Duodenal mucosa (tissue), 2 donors: Measurements from ENCODE around the gene ACBD4.

Source experiments
- H3K27ac ChIP-seq: one replicate; pipeline ENCODE4 v1.7.0; 2013; ENCODE audit warnings: low read depth, low read length
- H3K27me3 ChIP-seq, 2 donors: one replicate each; pipeline ENCODE4 v1.7.0; 2013; ENCODE audit warnings: low read length in 2 of 2, control low read depth in 1 of 2; ENCODE audit not compliant: insufficient read depth in 2 of 2, control insufficient read depth in 1 of 2
- H3K36me3 ChIP-seq, 2 donors: one replicate each; pipeline ENCODE4 v1.7.0; 2013; ENCODE audit warnings: low read length in 2 of 2, control low read depth in 1 of 2; ENCODE audit not compliant: insufficient read depth in 2 of 2, control insufficient read depth in 1 of 2
- H3K4me1 ChIP-seq, 2 donors: one replicate each; pipeline ENCODE4 v1.7.0; 2013; ENCODE audit warnings: low read length in 2 of 2, control low read depth in 1 of 2; ENCODE audit not compliant: insufficient read depth in 2 of 2, control insufficient read depth in 1 of 2
- H3K4me3 ChIP-seq, 2 donors: one replicate each; pipeline ENCODE4 v1.7.0; 2013; ENCODE audit warnings: low read length in 2 of 2, low read depth in 1 of 2
- H3K9ac ChIP-seq, 2 donors: one replicate each; pipeline ENCODE4 v1.7.0; 2013; ENCODE audit warnings: low read length in 2 of 2, low read depth in 1 of 2
- H3K9me3 ChIP-seq, 2 donors: one replicate each; pipeline ENCODE4 v1.7.0; 2013; ENCODE audit warnings: low read length in 2 of 2, control low read depth in 1 of 2; ENCODE audit not compliant: control insufficient read depth in 1 of 2

Gene ACBD4

DNA sequence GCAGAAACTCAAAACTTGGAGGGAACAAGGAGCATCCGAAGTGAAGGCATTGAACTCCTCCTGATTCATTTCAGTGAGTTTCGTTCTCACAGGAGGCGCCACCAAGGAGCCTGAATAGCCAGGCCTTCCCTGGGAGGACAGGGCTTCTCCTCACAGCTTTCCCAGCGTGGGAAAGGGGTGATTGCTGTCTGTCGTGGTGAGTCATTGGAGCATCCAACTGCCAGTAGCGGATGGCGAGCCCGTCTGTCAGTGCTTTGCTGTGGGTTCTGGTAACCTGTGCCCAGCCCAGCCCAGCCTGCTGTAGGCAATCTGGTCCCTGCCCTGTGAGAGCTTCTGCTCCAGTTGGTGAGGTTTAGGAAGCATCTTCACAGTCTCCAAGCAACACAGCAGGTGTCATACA is 31.5 kb upstream of the ACBD4 start:
- Histone ChIP-seq H3K27me3 (no peaks in the 10 kb centered on the region), H3K4me1 (no peaks in the 10 kb centered on the region), H3K36me3 (peaks cover 57 to 88% of the 10 kb centered on the region in 2 donors), H3K9me3 (no peaks in the 10 kb centered on the region), H3K27ac (no peak overlapping the region), H3K4me3 (no peak overlapping the region), H3K9ac (no peak overlapping the region)

DNA sequence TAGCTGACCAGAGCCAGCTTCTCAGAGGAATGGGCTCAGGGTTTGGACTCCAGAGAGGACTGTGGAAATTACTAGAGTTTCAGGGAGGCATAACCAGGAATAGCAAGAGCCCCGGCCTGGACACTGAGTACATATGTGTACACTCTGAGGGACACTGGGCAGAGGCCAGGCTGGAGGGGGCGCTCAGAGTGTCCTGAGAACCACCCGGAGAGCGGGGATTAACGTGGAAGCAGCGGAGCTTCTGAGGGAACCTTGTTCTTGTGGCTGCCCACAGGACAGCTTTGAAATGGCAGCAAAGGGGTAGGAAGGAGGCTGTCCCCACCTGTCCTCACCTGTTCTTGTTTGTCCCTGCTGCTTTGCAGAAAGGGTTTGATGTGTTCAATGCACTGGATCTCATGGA is 31.0 kb upstream of the ACBD4 start:
- H3K36me3 ChIP-seq, result peaks cover 54 to 84% of the 10 kb centered on the region in 2 donors
- no peaks in the 10 kb centered on the region for H3K4me1 ChIP-seq
- H3K9ac ChIP-seq, result no peak overlapping the region
- H3K9me3 ChIP-seq, result no peaks in the 10 kb centered on the region
- H3K27ac ChIP-seq, result no peak overlapping the region
- no peaks in the 10 kb centered on the region for H3K27me3 ChIP-seq
- H3K4me3 ChIP-seq, result no peak overlapping the region

DNA sequence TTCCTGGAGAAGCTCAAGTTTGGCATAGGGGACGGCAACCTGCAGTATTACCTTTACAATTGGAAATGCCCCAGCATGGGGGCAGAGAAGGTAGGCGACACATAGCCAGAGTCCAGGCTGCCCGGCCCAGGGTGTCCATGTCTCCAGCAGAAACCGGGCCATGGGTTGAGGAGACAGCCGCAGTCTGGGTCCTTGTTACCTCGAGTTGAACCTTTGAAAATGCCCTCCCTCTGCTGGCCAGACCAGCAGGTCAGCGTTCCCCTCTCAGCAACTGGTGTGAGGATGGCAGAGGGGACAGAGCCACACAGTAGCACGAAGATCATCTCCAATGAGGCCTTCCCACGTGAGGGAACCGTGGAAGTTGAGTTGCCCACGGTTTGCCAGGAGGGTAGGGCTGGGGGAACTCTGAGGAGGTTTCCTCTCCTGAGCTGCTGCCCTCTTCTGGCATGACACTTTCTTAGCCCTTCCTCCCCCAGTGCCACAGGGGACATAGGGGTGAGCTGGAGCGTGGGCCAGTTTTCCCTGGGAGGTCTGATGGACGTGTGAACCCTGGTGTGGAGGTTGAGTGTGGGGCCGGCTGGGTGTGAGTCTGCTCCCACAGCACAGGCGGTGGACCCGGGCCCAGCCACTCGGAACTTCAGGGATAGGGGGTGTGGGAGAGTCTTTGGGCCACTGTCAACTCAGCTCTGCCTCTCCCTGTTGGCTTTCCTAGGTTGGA is 30.4 kb upstream of the ACBD4 start:
- Histone ChIP-seq H3K36me3 (peaks cover 50 to 78% of the 10 kb centered on the region in 2 donors), H3K27ac (no peak overlapping the region), H3K4me1 (no peaks in the 10 kb centered on the region), H3K9me3 (no peaks in the 10 kb centered on the region), H3K9ac (no peak overlapping the region), H3K4me3 (no peak overlapping the region), H3K27me3 (no peaks in the 10 kb centered on the region)

DNA sequence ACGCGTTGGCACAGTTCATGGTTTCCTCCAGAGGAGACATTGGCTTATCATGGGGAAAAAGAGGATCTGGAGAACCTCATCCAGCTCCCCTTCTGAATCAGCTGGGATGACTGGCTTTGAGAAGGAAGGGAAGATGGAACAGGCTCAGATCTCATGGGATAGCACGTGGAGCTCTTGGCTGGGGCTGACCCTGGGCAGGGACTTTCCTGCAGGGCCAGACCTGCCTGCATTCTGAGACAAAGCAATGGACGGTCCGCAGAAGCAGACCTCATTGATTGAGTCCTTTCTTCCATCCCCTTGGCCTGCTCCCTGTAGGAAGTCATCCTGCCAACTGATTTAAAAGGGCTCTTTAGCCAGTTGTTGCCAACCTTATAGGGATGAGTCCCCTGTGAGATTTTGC is 29.4 kb upstream of the ACBD4 start:
- Histone ChIP-seq H3K9me3 (no peaks in the 10 kb centered on the region), H3K36me3 (peaks cover 50 to 76% of the 10 kb centered on the region in 2 donors), H3K27ac (no peak overlapping the region), H3K9ac (no peak overlapping the region), H3K4me3 (no peak overlapping the region), H3K27me3 (no peaks in the 10 kb centered on the region), H3K4me1 (no peaks in the 10 kb centered on the region)

DNA sequence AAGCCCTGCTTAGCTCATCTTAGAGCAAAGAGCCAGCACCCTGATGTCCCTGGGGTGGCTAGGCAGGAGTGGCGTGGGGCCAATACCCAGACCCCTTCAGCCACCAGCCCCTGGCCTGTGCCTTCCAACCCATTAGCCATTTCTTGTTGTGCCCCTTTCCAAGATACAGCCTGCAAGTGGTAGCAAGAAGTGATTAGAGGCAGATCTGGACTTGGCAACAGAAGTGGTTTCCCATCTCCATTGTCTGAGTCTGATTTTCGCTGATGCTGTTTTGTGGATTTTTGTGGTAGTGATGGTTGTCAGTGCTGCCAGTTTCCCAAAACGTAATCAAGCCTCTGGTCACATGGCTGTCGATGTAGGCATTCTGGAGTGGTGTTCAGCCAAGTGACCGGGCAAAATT is 28.9 kb upstream of the ACBD4 start:
- Histone ChIP-seq H3K36me3 (peaks cover 49 to 73% of the 10 kb centered on the region in 2 donors), H3K27ac (no peak overlapping the region), H3K9me3 (no peaks in the 10 kb centered on the region), H3K4me1 (no peaks in the 10 kb centered on the region), H3K27me3 (no peaks in the 10 kb centered on the region), H3K9ac (no peak overlapping the region), H3K4me3 (no peak overlapping the region)

DNA sequence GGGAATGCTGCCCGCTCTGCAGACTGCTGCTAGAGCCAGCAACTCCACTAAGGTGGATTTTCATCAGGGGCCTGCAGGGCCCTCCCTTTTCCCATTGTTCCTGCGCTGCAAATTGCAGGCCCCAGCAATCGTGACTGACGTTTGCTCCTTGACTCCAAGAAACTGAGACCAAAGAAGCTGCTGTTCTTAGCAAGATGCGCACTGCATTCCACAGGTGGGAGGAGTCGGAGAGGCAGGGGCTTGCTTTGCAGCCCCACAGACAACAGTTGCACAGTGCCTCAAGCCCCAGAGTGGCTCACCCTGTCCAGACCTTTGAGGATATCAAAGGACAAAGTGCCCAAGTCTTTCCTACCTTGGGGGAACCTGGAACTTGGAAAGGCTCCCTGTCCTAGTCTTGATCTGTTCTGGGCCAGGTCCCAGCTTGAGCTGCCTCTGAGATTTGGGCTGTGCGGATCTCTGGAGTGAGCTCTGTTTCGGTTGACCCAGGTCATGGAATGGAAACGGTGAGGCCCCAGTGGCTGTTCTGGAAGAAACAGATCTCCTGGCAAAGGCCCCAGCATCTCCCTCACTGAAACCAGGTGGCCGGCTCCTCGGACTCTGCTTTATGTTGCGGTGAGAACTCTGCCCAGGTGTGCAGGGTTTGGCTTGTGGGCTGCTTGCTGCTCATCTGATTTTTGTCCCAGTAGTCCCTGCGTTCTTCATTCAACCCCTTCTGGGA is 28.0 kb upstream of the ACBD4 start:
- Histone ChIP-seq H3K9ac (no peak overlapping the region), H3K4me1 (no peaks in the 10 kb centered on the region), H3K9me3 (no peaks in the 10 kb centered on the region), H3K27me3 (no peaks in the 10 kb centered on the region), H3K27ac (no peak overlapping the region), H3K36me3 (peaks cover 40 to 64% of the 10 kb centered on the region in 2 donors), H3K4me3 (no peak overlapping the region)

DNA sequence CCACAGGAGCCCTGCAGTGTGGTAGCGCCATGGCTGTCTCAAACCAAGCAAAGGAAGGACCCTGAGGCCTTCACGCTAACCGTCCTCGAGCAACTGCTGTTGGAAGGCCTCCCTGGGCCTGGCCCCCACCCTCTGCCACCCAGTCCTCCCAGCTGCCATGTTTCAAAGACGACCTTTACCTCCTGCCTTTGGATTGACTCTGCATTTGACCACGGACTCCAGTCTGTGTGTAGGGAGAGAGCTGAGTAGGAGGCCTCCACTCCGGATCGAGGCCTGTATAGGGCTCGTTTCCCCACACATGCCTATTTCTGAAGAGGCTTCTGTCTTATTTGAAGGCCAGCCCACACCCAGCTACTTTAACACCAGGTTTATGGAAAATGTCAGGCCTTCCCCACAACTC is 27.4 kb upstream of the ACBD4 start:
- Histone ChIP-seq H3K27ac (no peak overlapping the region), H3K4me1 (no peaks in the 10 kb centered on the region), H3K9ac (no peak overlapping the region), H3K9me3 (no peaks in the 10 kb centered on the region), H3K4me3 (no peak overlapping the region), H3K36me3 (peaks cover 34 to 58% of the 10 kb centered on the region in 2 donors), H3K27me3 (no peaks in the 10 kb centered on the region)

DNA sequence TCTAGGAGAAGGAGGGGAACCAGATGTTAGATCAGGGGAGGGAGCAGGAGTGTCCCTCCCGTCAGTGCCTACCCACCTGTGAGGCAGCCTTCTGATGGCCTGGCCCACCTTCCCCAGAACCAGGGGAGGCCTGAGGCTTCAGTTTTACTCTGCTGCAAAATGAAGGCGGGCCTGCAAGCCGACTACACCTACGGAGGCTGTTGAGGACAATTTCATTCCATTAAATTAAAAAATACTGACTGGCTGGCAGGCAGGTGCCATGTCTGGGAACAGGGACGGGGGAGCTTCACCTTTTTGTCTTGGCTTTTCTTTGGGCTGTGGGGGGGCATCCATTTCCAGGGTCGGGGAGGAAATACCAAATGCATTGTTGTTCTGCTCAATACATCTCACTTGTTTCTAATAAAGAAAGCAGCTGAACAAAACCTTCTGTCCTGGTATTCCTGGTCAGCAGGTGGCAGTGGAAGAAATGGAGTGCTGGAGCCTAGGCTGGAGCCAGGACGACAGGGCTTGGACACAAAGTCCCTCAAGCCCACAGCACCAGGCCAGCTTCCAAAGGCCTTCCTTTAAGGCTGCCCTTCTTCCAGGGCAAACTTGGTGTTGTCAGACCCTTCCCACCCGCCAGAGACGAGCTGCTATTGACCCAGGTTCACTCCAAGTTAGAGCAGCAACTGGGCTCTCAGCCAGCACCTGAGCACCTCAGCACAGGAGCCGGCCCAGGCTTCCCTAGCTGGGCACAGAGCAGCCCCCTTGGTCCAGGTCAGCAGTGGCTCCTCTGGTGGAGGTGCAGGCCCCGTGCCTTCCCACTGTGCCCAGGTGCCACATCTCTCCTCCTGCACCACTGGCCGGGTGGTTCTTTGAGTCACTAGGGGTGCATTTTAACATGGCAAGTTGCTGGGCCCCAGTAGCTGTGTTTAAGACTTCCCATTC is 26.6 kb upstream of the ACBD4 start:
- Histone ChIP-seq H3K36me3 (peaks cover 26 to 50% of the 10 kb centered on the region in 2 donors), H3K4me1 (no peaks in the 10 kb centered on the region), H3K9me3 (no peaks in the 10 kb centered on the region), H3K9ac (no peak overlapping the region), H3K27me3 (no peaks in the 10 kb centered on the region), H3K4me3 (no peak overlapping the region), H3K27ac (no peak overlapping the region)

DNA sequence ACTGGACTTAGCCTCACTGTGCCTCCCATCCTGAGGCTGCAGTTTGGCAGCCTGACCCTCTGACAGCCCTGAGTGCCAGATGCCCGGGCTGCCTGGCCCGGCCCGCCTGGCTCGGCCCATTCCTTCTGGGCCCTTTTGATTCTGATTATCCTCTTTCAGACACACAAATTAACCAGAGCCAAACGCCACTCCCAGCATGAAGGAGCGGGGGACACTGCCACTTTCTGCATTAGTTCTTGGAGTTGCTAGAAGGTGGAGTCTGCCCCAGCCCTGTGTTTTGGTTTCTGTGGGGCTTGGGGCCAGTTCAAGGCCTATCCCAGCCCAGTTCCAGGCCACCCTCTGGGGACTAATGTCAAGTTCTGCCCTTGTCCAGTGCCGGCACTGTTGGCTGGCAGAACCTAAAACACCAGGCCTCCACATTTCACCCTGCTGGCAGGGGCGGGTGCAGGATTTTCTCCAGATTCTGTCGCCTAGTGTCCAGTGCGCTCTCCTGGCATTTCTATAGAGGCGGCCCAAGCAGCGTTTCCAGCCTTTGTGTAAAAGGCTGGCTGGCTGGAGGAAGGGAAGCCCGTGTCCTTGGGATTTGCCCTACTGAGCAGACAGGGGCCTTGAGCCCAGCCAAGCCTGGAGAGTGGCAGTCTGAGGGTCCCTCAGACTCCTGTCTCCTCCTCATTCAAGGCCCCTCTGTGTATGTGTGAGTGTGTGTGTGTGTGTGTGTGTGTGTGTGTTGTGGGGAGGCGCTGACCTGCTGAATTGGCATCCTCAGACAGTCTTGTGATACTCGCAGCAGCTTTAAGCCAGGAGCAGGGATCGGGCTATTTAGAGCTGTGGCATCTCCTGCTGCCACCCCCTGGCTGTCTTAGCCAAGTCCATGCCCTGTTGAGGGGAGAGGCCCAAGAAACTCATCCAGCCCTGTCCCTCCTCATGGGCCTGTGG is 24.5 kb upstream of the ACBD4 start:
- no peaks in the 10 kb centered on the region for H3K4me1 ChIP-seq

More for the DNA sequence above, 24.5 kb upstream of the ACBD4 start:
- H3K27ac ChIP-seq, result no peak overlapping the region
- peaks cover 9 to 31% of the 10 kb centered on the region in 2 donors for H3K36me3 ChIP-seq
- H3K4me3 ChIP-seq, result no peak overlapping the region
- no peak overlapping the region for H3K9ac ChIP-seq
- H3K27me3 ChIP-seq, result no peaks in the 10 kb centered on the region
- H3K9me3 ChIP-seq, result no peaks in the 10 kb centered on the region
